ENCODE data around the gene ATP13A3.

GRCh38 chr3:194386066-194386465 lies 100.7 kb downstream of the ATP13A3 start:
- TF ChIP-seq E2F5 (CRISPR knock-in tag; IDR thresholded peaks at IDR 0.05) (no peak), CTCF (IDR thresholded peaks at IDR 0.05) (no peak), NFYB (CRISPR knock-in tag; conservative IDR thresholded peaks at IDR 0.05; ENCODE audit: low read depth) (no peak), E2F4 (CRISPR knock-in tag; IDR thresholded peaks at IDR 0.05; ENCODE audit: borderline replicate concordance, low read depth) (no peak), ZNF263 (CRISPR knock-in tag; IDR thresholded peaks at IDR 0.05; ENCODE audit: low read depth) (no peak), OVOL2 (CRISPR knock-in tag; IDR thresholded peaks at IDR 0.05; ENCODE audit: borderline replicate concordance) (no peak), ELF4 (CRISPR knock-in tag; IDR thresholded peaks at IDR 0.05; ENCODE audit: low read depth) (no peak)

Measured in WTC11 (cell line).